ENCODE data around the gene RFX7. TPM values are rescaled to one million over a fixed set of nuclear protein-coding genes. Genes with fewer than 3 reads are reported as not detected.
A peak's percentile ranks its signal among the peaks of the same experiment; 100 is the strongest.

The RFX7 gene
- total and polyA plus RNA-seq, 5 donors from 2014 or later, result 4.2 to 41.2 (median 5.2) TPM

DNA sequence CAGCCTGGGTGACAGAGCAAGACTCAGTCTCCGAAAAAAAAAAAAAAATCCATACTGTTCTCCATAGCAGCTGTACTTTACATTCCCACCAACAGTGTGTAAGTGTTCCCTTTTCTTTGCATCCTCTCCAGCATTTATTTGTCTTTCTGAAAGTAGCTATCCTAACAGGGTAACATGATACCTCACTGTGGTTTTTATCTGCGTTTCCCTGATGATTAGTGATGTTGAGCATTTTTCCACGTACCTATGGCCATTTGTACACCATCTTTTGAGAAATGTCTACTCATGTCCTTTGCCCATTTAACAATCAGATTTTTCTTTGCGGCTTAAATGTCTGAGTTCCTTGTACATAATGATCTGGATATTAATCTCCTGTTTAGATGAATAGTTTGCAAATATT lies 119.3 kb downstream of the RFX7 start:
- H3K9me3 Mint-ChIP-seq, result peaks cover 7 to 35% (median 12%) of the 10 kb centered on the region in 7 donors
- H3K9me3 ChIP-seq (ENCODE audit: control insufficient read depth in 2 of 2, low read length in 2 of 2), result peaks cover 21% of the 10 kb centered on the region in 2 experiments
- no peak overlapping the region for H3K4me3 Mint-ChIP-seq
- DNase-seq (no peak), ATAC-seq (ENCODE audit: low read depth in 2 of 2) (no peak)
- peaks cover 0 to 21% (median 4%) of the 10 kb centered on the region in 4 donors for H3K4me1 Mint-ChIP-seq
- peaks cover 19% of the 10 kb centered on the region for H3K36me3 ChIP-seq (ENCODE audit: control insufficient read depth, insufficient read depth, low read length)
- H3K27me3 ChIP-seq (ENCODE audit: control insufficient read depth, insufficient read depth, low read length), result no peaks in the 10 kb centered on the region
- peak overlapping the region in 1 of 3 donors; percentile 4 for H3K27ac Mint-ChIP-seq
- no peak overlapping the region for H3K4me3 ChIP-seq (ENCODE audit: low read depth, low read length)
- no peaks in the 10 kb centered on the region for H3K27me3 Mint-ChIP-seq
- H3K36me3 Mint-ChIP-seq, result peaks cover 39% of the 10 kb centered on the region
- no peak overlapping the region for H3K27ac ChIP-seq (ENCODE audit: insufficient read depth, low read length, poor library complexity, severe bottlenecking)
- H3K4me1 ChIP-seq (ENCODE audit: control insufficient read depth, insufficient read depth, low read length, poor library complexity, severe bottlenecking), result no peaks in the 10 kb centered on the region

- H3K4me1 ChIP-seq (ENCODE audit: control insufficient read depth, insufficient read depth, low read length, poor library complexity, severe bottlenecking), result no peaks in the 10 kb centered on the region
- no peaks in the 10 kb centered on the region for H3K27me3 ChIP-seq (ENCODE audit: control insufficient read depth, insufficient read depth, low read length)
- H3K36me3 ChIP-seq (ENCODE audit: control insufficient read depth, insufficient read depth, low read length), result peaks cover 13% of the 10 kb centered on the region
- no peak overlapping the region for H3K27ac ChIP-seq (ENCODE audit: insufficient read depth, low read length, poor library complexity, severe bottlenecking)
- no peak overlapping the region for H3K4me3 Mint-ChIP-seq
- ATAC-seq (ENCODE audit: low read depth in 2 of 2) (no peak), DNase-seq (no peak)
- H3K27ac Mint-ChIP-seq, result no peak overlapping the region
- peaks cover 0 to 2% (median 0%) of the 10 kb centered on the region in 7 donors for H3K9me3 Mint-ChIP-seq
- H3K4me1 Mint-ChIP-seq, result peaks cover 7 to 13% (median 11%) of the 10 kb centered on the region in 4 donors
- H3K27me3 Mint-ChIP-seq, result no peaks in the 10 kb centered on the region
- H3K36me3 Mint-ChIP-seq, result peaks cover 31% of the 10 kb centered on the region
- no peak overlapping the region for H3K4me3 ChIP-seq (ENCODE audit: low read depth, low read length)
- H3K9me3 ChIP-seq (ENCODE audit: control insufficient read depth in 2 of 2, low read length in 2 of 2), result no peaks in the 10 kb centered on the region
These were observed 137.8 kb downstream of the RFX7 start for GRCh38 chr15:56105855-56106254.

GRCh38 chr15:56102441-56102840 lies 141.2 kb downstream of the RFX7 start:
- ATAC-seq (ENCODE audit: low read depth in 2 of 2) (no peak), DNase-seq (no peak)
- no peak overlapping the region for H3K4me3 ChIP-seq (ENCODE audit: low read depth, low read length)
- H3K27ac Mint-ChIP-seq, result no peak overlapping the region
- no peaks in the 10 kb centered on the region for H3K9me3 ChIP-seq (ENCODE audit: control insufficient read depth in 2 of 2, low read length in 2 of 2)
- H3K36me3 Mint-ChIP-seq, result peaks cover 35% of the 10 kb centered on the region
- H3K36me3 ChIP-seq (ENCODE audit: control insufficient read depth, insufficient read depth, low read length), result peaks cover 35% of the 10 kb centered on the region
- H3K4me1 ChIP-seq (ENCODE audit: control insufficient read depth, insufficient read depth, low read length, poor library complexity, severe bottlenecking), result no peaks in the 10 kb centered on the region
- H3K4me1 Mint-ChIP-seq, result peaks cover 0 to 5% (median 2%) of the 10 kb centered on the region in 4 donors
- no peak overlapping the region for H3K4me3 Mint-ChIP-seq
- no peak overlapping the region for H3K27ac ChIP-seq (ENCODE audit: insufficient read depth, low read length, poor library complexity, severe bottlenecking)
- no peaks in the 10 kb centered on the region for H3K9me3 Mint-ChIP-seq
- H3K27me3 Mint-ChIP-seq, result no peaks in the 10 kb centered on the region
- no peaks in the 10 kb centered on the region for H3K27me3 ChIP-seq (ENCODE audit: control insufficient read depth, insufficient read depth, low read length)

GRCh38 chr15:56099311-56099710 lies 144.4 kb downstream of the RFX7 start:
- Mint-ChIP-seq H3K4me1 (peaks cover 0 to 4% (median 1%) of the 10 kb centered on the region in 4 donors), H3K4me3 (no peak overlapping the region), H3K27me3 (no peaks in the 10 kb centered on the region), H3K36me3 (peaks cover 56% of the 10 kb centered on the region), H3K9me3 (no peaks in the 10 kb centered on the region), H3K27ac (no peak overlapping the region)
- ATAC-seq (ENCODE audit: low read depth in 2 of 2) (no peak), DNase-seq (no peak)
- Histone ChIP-seq H3K27me3 (ENCODE audit: control insufficient read depth, insufficient read depth, low read length) (no peaks in the 10 kb centered on the region), H3K4me1 (ENCODE audit: control insufficient read depth, insufficient read depth, low read length, poor library complexity, severe bottlenecking) (no peaks in the 10 kb centered on the region), H3K27ac (ENCODE audit: insufficient read depth, low read length, poor library complexity, severe bottlenecking) (no peak overlapping the region), H3K36me3 (ENCODE audit: control insufficient read depth, insufficient read depth, low read length) (peaks cover 67% of the 10 kb centered on the region), H3K4me3 (ENCODE audit: low read depth, low read length) (no peak overlapping the region), H3K9me3 (ENCODE audit: control insufficient read depth in 2 of 2, low read length in 2 of 2) (no peaks in the 10 kb centered on the region)

DNA sequence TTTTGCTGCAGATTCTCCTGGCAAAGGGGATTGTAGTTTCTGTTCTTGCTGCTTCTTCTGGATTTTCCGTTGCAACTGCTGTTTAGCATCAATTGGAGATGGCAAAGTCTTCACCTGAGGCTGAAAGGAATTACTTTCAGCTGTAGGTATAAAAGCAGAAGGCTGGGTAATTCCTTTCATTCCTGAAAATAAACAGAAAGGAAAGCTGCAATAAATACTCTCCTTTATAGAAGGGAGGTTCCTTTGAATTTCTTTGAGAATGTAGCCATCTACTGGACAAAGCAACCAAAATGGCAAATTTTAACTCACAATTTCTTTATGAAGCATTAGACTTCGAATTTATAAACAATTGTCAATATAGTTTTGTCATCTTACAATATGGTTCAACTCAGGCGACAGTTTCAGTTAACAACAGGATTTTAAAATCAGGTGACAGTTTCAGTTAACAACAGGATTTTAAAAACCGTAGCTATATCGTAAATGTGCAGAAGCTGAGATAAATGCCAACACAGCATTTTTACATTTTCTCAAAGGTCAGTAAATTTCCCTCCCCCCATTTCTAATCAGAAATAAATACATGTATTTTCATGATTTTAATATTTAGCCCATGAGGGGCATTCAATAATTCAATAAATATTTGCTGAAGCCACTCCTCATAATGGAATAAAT lies 145.3 kb downstream of the RFX7 start:
- Histone ChIP-seq H3K27ac (ENCODE audit: insufficient read depth, low read length, poor library complexity, severe bottlenecking) (no peak overlapping the region), H3K4me3 (ENCODE audit: low read depth, low read length) (no peak overlapping the region), H3K4me1 (ENCODE audit: control insufficient read depth, insufficient read depth, low read length, poor library complexity, severe bottlenecking) (no peaks in the 10 kb centered on the region), H3K9me3 (ENCODE audit: control insufficient read depth in 2 of 2, low read length in 2 of 2) (no peaks in the 10 kb centered on the region), H3K27me3 (ENCODE audit: control insufficient read depth, insufficient read depth, low read length) (no peaks in the 10 kb centered on the region), H3K36me3 (ENCODE audit: control insufficient read depth, insufficient read depth, low read length) (peaks cover 72% of the 10 kb centered on the region)
- H3K27me3 Mint-ChIP-seq, result no peaks in the 10 kb centered on the region
- no peak overlapping the region for H3K4me3 Mint-ChIP-seq
- ATAC-seq (ENCODE audit: low read depth in 2 of 2), result no peak
- no peak overlapping the region for H3K27ac Mint-ChIP-seq
- no peak for DNase-seq
- H3K9me3 Mint-ChIP-seq, result no peaks in the 10 kb centered on the region
- peaks cover 59% of the 10 kb centered on the region for H3K36me3 Mint-ChIP-seq
- peaks cover 2 to 8% (median 5%) of the 10 kb centered on the region in 4 donors for H3K4me1 Mint-ChIP-seq

DNA sequence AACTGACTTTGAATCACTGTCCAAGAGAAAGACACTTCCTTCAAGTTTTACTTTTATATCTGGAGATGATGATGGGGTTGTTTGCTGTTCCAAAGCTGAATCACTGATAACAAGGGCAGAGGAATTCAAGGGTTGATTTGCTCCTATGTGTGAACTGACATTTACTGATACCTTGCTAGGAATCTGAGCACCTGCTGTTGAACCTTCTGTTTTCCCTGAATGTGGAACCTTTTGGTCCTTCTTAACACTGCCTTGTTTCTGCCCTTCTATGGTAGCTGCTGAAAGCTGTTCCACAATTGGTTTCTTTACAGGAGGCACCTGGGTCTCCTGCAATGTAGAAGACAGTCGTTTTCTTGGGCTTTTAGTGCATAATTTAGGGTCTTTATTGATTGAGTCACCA lies 148.3 kb downstream of the RFX7 start:
- Mint-ChIP-seq H3K4me3 (no peak overlapping the region), H3K4me1 (peaks cover 2 to 10% (median 7%) of the 10 kb centered on the region in 4 donors), H3K27me3 (no peaks in the 10 kb centered on the region), H3K27ac (no peak overlapping the region), H3K9me3 (peaks cover 0 to 2% (median 0%) of the 10 kb centered on the region in 7 donors), H3K36me3 (peaks cover 56% of the 10 kb centered on the region)
- no peaks in the 10 kb centered on the region for H3K9me3 ChIP-seq (ENCODE audit: control insufficient read depth in 2 of 2, low read length in 2 of 2)
- H3K27me3 ChIP-seq (ENCODE audit: control insufficient read depth, insufficient read depth, low read length), result no peaks in the 10 kb centered on the region
- no peaks in the 10 kb centered on the region for H3K4me1 ChIP-seq (ENCODE audit: control insufficient read depth, insufficient read depth, low read length, poor library complexity, severe bottlenecking)
- ATAC-seq (ENCODE audit: low read depth in 2 of 2), result no peak
- no peak overlapping the region for H3K4me3 ChIP-seq (ENCODE audit: low read depth, low read length)
- H3K27ac ChIP-seq (ENCODE audit: insufficient read depth, low read length, poor library complexity, severe bottlenecking), result no peak overlapping the region
- H3K36me3 ChIP-seq (ENCODE audit: control insufficient read depth, insufficient read depth, low read length), result peaks cover 61% of the 10 kb centered on the region
- no peak for DNase-seq

DNA sequence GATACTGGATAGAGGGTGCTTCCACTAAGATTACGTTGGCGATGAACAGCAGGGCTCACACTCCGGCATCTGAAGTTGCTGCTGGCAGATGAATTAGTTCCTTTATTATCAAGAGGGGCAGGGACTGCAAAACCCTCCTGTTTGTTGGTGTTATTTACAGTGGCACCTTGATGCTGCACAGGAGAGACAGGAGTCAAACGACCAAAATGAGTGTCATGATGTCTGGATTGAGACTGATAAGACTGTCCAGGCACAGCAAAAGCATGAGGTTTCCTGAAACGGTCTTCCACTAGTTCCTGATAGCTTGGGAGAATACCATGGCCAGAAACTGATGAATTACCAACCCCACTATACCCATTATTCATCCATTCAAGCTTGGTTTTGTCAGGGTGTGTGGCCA lies 149.5 kb downstream of the RFX7 start:
- no peak for ATAC-seq (ENCODE audit: low read depth in 2 of 2)
- no peaks in the 10 kb centered on the region for H3K9me3 ChIP-seq (ENCODE audit: control insufficient read depth in 2 of 2, low read length in 2 of 2)
- Mint-ChIP-seq H3K27ac (no peak overlapping the region), H3K36me3 (peaks cover 56% of the 10 kb centered on the region), H3K4me3 (no peak overlapping the region), H3K9me3 (peaks cover 0 to 3% (median 0%) of the 10 kb centered on the region in 7 donors), H3K27me3 (no peaks in the 10 kb centered on the region), H3K4me1 (peaks cover 2 to 20% (median 13%) of the 10 kb centered on the region in 4 donors)
- no peak overlapping the region for H3K4me3 ChIP-seq (ENCODE audit: low read depth, low read length)
- no peaks in the 10 kb centered on the region for H3K4me1 ChIP-seq (ENCODE audit: control insufficient read depth, insufficient read depth, low read length, poor library complexity, severe bottlenecking)
- H3K27ac ChIP-seq (ENCODE audit: insufficient read depth, low read length, poor library complexity, severe bottlenecking), result no peak overlapping the region
- peaks cover 53% of the 10 kb centered on the region for H3K36me3 ChIP-seq (ENCODE audit: control insufficient read depth, insufficient read depth, low read length)
- no peaks in the 10 kb centered on the region for H3K27me3 ChIP-seq (ENCODE audit: control insufficient read depth, insufficient read depth, low read length)
- no peak for DNase-seq

GRCh38 chr15:56088389-56088788 lies 155.3 kb downstream of the RFX7 start:
- H3K27me3 ChIP-seq (ENCODE audit: control insufficient read depth, insufficient read depth, low read length), result no peaks in the 10 kb centered on the region
- H3K27ac Mint-ChIP-seq, result no peak overlapping the region
- H3K27me3 Mint-ChIP-seq, result no peaks in the 10 kb centered on the region
- peaks cover 1 to 16% (median 10%) of the 10 kb centered on the region in 4 donors for H3K4me1 Mint-ChIP-seq
- no peaks in the 10 kb centered on the region for H3K9me3 ChIP-seq (ENCODE audit: control insufficient read depth in 2 of 2, low read length in 2 of 2)
- DNase-seq, result no peak
- H3K9me3 Mint-ChIP-seq, result peaks cover 0 to 3% (median 0%) of the 10 kb centered on the region in 7 donors
- H3K27ac ChIP-seq (ENCODE audit: insufficient read depth, low read length, poor library complexity, severe bottlenecking), result no peak overlapping the region
- no peak overlapping the region for H3K4me3 Mint-ChIP-seq
- no peaks in the 10 kb centered on the region for H3K4me1 ChIP-seq (ENCODE audit: control insufficient read depth, insufficient read depth, low read length, poor library complexity, severe bottlenecking)
- no peak for ATAC-seq (ENCODE audit: low read depth in 2 of 2)
- H3K36me3 Mint-ChIP-seq, result peaks cover 9% of the 10 kb centered on the region
- peaks cover 3% of the 10 kb centered on the region for H3K36me3 ChIP-seq (ENCODE audit: control insufficient read depth, insufficient read depth, low read length)
- H3K4me3 ChIP-seq (ENCODE audit: low read depth, low read length), result no peak overlapping the region

Data from CD4-positive, CD25-positive, alpha-beta regulatory T cell (primary cell).